T-helper 9 cell (primary cell): ENCODE measurements around the gene SULT1B1.
"Not testable (repeated sequence)": the region's sequence is repeated elsewhere in the genome, so short reads cannot be mapped to it uniquely, and the experiment has no call there.

Experiments used
- DNase-seq: peaks from one replicate; pipeline ENCODE4 v3.0.0-alpha.2; 2020
- total RNA-seq, 2 donors: gene quantifications; one replicate each; lab custom pipeline; 2026; lab: John Stamatoyannopoulos, UW

The SULT1B1 gene
- 1.7 to 8.7 reads per million in 2 donors for total RNA-seq

- DNase-seq, result no peak
Measured at GRCh38 chr4:69760455-69760854, at the start of gene SULT1B1. SULT1B1 (minus strand) TSS chr4:69760620; CDS start chr4:69755217, 5,403 bp downstream.

GRCh38 chr4:69800599-69800998, 40.2 kb upstream of the SULT1B1 start:
- no peak for DNase-seq

- DNase-seq, result no peak
Measured at GRCh38 chr4:69799337-69799736, 38.9 kb upstream of the SULT1B1 start.

GRCh38 chr4:69793732-69794131, 33.3 kb upstream of the SULT1B1 start:
- DNase-seq, result no peak

- no peak for DNase-seq
Measured at GRCh38 chr4:69787879-69788278, 27.5 kb upstream of the SULT1B1 start.

- no peak for DNase-seq
Measured at GRCh38 chr4:69786547-69786946, 26.1 kb upstream of the SULT1B1 start.

- DNase-seq, result no peak
Measured at GRCh38 chr4:69785211-69785831, 24.9 kb upstream of the SULT1B1 start.

GRCh38 chr4:69782651-69783310, 22.4 kb upstream of the SULT1B1 start:
- DNase-seq, result no peak

- DNase-seq, result no peak
Measured at GRCh38 chr4:69781458-69782418, 21.3 kb upstream of the SULT1B1 start.

- DNase-seq, result no peak
Measured at GRCh38 chr4:69780141-69780540, 19.7 kb upstream of the SULT1B1 start.

GRCh38 chr4:69776696-69777095, 16.3 kb upstream of the SULT1B1 start:
- no peak for DNase-seq

GRCh38 chr4:69775321-69775867, 15.0 kb upstream of the SULT1B1 start:
- DNase-seq, result no peak

GRCh38 chr4:69773484-69773883, 13.1 kb upstream of the SULT1B1 start:
- DNase-seq, result no peak

GRCh38 chr4:69768554-69768953, 8.1 kb upstream of the SULT1B1 start:
- not testable (repeated sequence) for DNase-seq

- no peak for DNase-seq
Measured at GRCh38 chr4:69765751-69766150, 5.3 kb upstream of the SULT1B1 start.

GRCh38 chr4:69764311-69764710, 3.9 kb upstream of the SULT1B1 start:
- no peak for DNase-seq

GRCh38 chr4:69763233-69763632, 2.8 kb upstream of the SULT1B1 start:
- no peak for DNase-seq

GRCh38 chr4:69759189-69759604, 1.2 kb downstream of the SULT1B1 start:
- no peak for DNase-seq

GRCh38 chr4:69757464-69757863, 3.0 kb downstream of the SULT1B1 start:
- no peak for DNase-seq

GRCh38 chr4:69754926-69755580, 5.4 kb downstream of the SULT1B1 start:
- DNase-seq, result no peak

GRCh38 chr4:69753686-69754085, 6.7 kb downstream of the SULT1B1 start:
- DNase-seq, result no peak

- DNase-seq, result no peak
Measured at GRCh38 chr4:69750346-69750745, 10.1 kb downstream of the SULT1B1 start.

- no peak for DNase-seq
Measured at GRCh38 chr4:69749771-69750170, 10.6 kb downstream of the SULT1B1 start.
